ENCODE results near the gene CCDC92B.

GRCh38 chr17:2730764-2731353 lies 18.6 kb downstream of the CCDC92B start:
- TF ChIP-seq CTCF (conservative IDR thresholded peaks at IDR 0.05; ENCODE audit: low read depth, low read length) (no peak), EZH2 (IDR thresholded peaks at IDR 0.05; ENCODE audit: borderline replicate concordance, low read depth, low read length, poor library complexity, severe bottlenecking) (no peak)
